ENCODE data around the gene SBF2. TPM values are rescaled to one million over a fixed set of nuclear protein-coding genes. Genes with fewer than 3 reads are reported as not detected.
"Not testable (repeated sequence)": the region's sequence is repeated elsewhere in the genome, so short reads cannot be mapped to it uniquely, and the experiment has no call there.

The SBF2 gene
- total RNA-seq, 4 donors from 2014 or later = 67.5 to 92.9 (median 71.6) TPM

GRCh38 chr11:9914064-9914463 is 380.0 kb downstream of the SBF2 start:
- H3K27me3 ChIP-seq = no peaks in the 10 kb centered on the region
- no peak overlapping the region for H3K4me3 ChIP-seq (replicated peaks in 1 of 3)
- WGBS, 2 donors = 47% methylated on average over 2 of the region's 2 CpGs
- TF ChIP-seq CTCF (IDR thresholded peaks at IDR 0.05) (no peak), POLR2A (IDR thresholded peaks at IDR 0.05) (no peak)
- intact Hi-C loops (cut with DNase I) = no loop called here
- H3K27ac ChIP-seq = no peak overlapping the region
- no peak for DNase-seq
- H3K36me3 ChIP-seq = no peaks in the 10 kb centered on the region
- H3K4me1 ChIP-seq = no peaks in the 10 kb centered on the region
- H3K9me3 ChIP-seq = no peaks in the 10 kb centered on the region

- no peak overlapping the region for H3K27ac ChIP-seq
- H3K27me3 ChIP-seq = no peaks in the 10 kb centered on the region
- 70 to 72% methylated on average over 3 of the region's 3 CpGs for WGBS, 2 donors
- no peak for TF ChIP-seq CTCF (IDR thresholded peaks at IDR 0.05)
- no peak for TF ChIP-seq POLR2A (IDR thresholded peaks at IDR 0.05)
- no peak overlapping the region for H3K4me3 ChIP-seq (replicated peaks in 1 of 3)
- H3K9me3 ChIP-seq = no peaks in the 10 kb centered on the region
- no peaks in the 10 kb centered on the region for H3K36me3 ChIP-seq
- intact Hi-C loops (cut with DNase I) = no loop called here
- no peak for DNase-seq
- no peaks in the 10 kb centered on the region for H3K4me1 ChIP-seq
Observed at GRCh38 chr11:9905960-9906791, 387.8 kb downstream of the SBF2 start.

- TF ChIP-seq CTCF (IDR thresholded peaks at IDR 0.05) (no peak), POLR2A (IDR thresholded peaks at IDR 0.05) (no peak)
- H3K27ac ChIP-seq = no peak overlapping the region
- WGBS, 2 donors = 74 to 76% methylated on average over 1 of the region's 1 CpG
- H3K4me3 ChIP-seq (replicated peaks in 1 of 3) = no peak overlapping the region
- DNase-seq = no peak
- H3K36me3 ChIP-seq = no peaks in the 10 kb centered on the region
- H3K27me3 ChIP-seq = no peaks in the 10 kb centered on the region
- intact Hi-C loops (cut with DNase I) = no loop called here
- no peaks in the 10 kb centered on the region for H3K4me1 ChIP-seq
- no peaks in the 10 kb centered on the region for H3K9me3 ChIP-seq
Observed at GRCh38 chr11:9905501-9905951, 388.5 kb downstream of the SBF2 start.

GRCh38 chr11:9903579-9903978 is 390.4 kb downstream of the SBF2 start:
- H3K4me1 ChIP-seq = no peaks in the 10 kb centered on the region
- H3K4me3 ChIP-seq (replicated peaks in 1 of 3) = no peak overlapping the region
- H3K36me3 ChIP-seq = no peaks in the 10 kb centered on the region
- TF ChIP-seq POLR2A (IDR thresholded peaks at IDR 0.05) = no peak
- intact Hi-C loops (cut with DNase I) = no loop called here
- H3K9me3 ChIP-seq = no peaks in the 10 kb centered on the region
- WGBS, 2 donors = 81 to 90% methylated on average over 6 of the region's 6 CpGs
- DNase-seq = no peak
- no peak overlapping the region for H3K27ac ChIP-seq
- no peaks in the 10 kb centered on the region for H3K27me3 ChIP-seq

GRCh38 chr11:9901943-9902342 is 392.1 kb downstream of the SBF2 start:
- no peaks in the 10 kb centered on the region for H3K4me1 ChIP-seq
- no peaks in the 10 kb centered on the region for H3K27me3 ChIP-seq
- no peaks in the 10 kb centered on the region for H3K36me3 ChIP-seq
- H3K27ac ChIP-seq = no peak overlapping the region
- DNase-seq = no peak
- intact Hi-C loops (cut with DNase I) = no loop called here
- no peaks in the 10 kb centered on the region for H3K9me3 ChIP-seq
- no peak overlapping the region for H3K4me3 ChIP-seq (replicated peaks in 1 of 3)
- TF ChIP-seq POLR2A (IDR thresholded peaks at IDR 0.05) (no peak), CTCF (IDR thresholded peaks at IDR 0.05) (no peak)

GRCh38 chr11:9900253-9900652 is 393.8 kb downstream of the SBF2 start:
- H3K4me1 ChIP-seq; H3K36me3 ChIP-seq; H3K27ac ChIP-seq; DNase-seq; H3K27me3 ChIP-seq; intact Hi-C loops (cut with DNase I); H3K4me3 ChIP-seq (replicated peaks in 1 of 3); H3K9me3 ChIP-seq: not testable (repeated sequence)
- 93 to 97% methylated on average over 8 of the region's 8 CpGs for WGBS, 2 donors
